ENCODE data around the gene JAML. TPM values are rescaled to one million over a fixed set of nuclear protein-coding genes. Genes with fewer than 3 reads are reported as not detected.

Gene JAML
- total and polyA plus RNA-seq, 2 of the 8 experiments (the other 6 are each of a cell fraction or from before 2014, with no cell fraction given): 0.12 to 0.58 TPM

GRCh38 chr11:118263695-118264568, 39.1 kb upstream of the JAML start, which contains the start of gene MPZL2 (continued):
- TF ChIP-seq CHD7 (IDR thresholded peaks at IDR 0.05; ENCODE audit: insufficient replicate concordance, low read length): no peak
- TF ChIP-seq CREB1 (IDR thresholded peaks at IDR 0.05): no peak
- TF ChIP-seq, protein P1, sequence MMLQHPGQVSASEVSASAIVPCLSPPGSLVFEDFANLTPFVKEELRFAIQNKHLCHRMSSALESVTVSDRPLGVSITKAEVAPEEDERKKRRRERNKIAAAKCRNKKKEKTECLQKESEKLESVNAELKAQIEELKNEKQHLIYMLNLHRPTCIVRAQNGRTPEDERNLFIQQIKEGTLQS (IDR thresholded peaks at IDR 0.05; ENCODE audit: insufficient read depth, low read depth, low read length): no peak
- TF ChIP-seq, protein P2, sequence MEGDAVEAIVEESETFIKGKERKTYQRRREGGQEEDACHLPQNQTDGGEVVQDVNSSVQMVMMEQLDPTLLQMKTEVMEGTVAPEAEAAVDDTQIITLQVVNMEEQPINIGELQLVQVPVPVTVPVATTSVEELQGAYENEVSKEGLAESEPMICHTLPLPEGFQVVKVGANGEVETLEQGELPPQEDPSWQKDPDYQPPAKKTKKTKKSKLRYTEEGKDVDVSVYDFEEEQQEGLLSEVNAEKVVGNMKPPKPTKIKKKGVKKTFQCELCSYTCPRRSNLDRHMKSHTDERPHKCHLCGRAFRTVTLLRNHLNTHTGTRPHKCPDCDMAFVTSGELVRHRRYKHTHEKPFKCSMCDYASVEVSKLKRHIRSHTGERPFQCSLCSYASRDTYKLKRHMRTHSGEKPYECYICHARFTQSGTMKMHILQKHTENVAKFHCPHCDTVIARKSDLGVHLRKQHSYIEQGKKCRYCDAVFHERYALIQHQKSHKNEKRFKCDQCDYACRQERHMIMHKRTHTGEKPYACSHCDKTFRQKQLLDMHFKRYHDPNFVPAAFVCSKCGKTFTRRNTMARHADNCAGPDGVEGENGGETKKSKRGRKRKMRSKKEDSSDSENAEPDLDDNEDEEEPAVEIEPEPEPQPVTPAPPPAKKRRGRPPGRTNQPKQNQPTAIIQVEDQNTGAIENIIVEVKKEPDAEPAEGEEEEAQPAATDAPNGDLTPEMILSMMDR (IDR thresholded peaks at IDR 0.05; ENCODE audit: control extremely low read depth in 1 of 3, insufficient read depth in 1 of 3, low read depth in 1 of 3, low read length in 3 of 3): peak in 1 of 3 experiments; percentile 19; a peak in 1 of 4 replicates
- TF ChIP-seq POLR2A (IDR thresholded peaks at IDR 0.05; ENCODE audit: control extremely low read depth in 1 of 2, low read depth in 2 of 2, low read length in 2 of 2): peak in 1 of 2 experiments; percentile 73; a peak in 2 of 3 replicates
- TF ChIP-seq TEAD4 (IDR thresholded peaks at IDR 0.05; ENCODE audit: low read depth, low read length): no peak
- TF ChIP-seq TCF12 (IDR thresholded peaks at IDR 0.05; ENCODE audit: low read depth, low read length): no peak

All from H1 (cell line).